ENCODE data around the gene SLC25A43.
"Not testable (repeated sequence)": the region's sequence is repeated elsewhere in the genome, so short reads cannot be mapped to it uniquely, and the experiment has no call there.

Gene SLC25A43

DNA sequence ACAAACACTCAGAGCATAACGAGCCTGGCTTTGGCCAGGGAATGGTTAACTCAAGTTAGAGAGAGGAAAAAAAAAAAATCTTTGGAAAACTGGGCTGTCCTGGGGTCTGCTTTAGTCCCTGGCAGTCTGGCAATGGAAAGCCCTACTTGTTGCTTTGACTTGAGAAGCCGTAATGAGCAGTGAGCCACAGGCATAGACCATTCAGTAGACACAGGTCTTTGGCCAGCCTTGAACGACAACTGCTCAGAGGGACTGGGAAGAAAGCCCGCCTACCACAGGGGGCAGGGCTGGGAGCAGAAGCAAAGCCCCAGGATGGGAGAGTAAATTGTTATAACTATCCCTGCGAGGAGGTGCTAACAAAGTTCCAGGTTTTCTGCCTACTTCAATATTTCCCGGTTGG is 25.9 kb downstream of the SLC25A43 start:
- TF ChIP-seq, protein P1, sequence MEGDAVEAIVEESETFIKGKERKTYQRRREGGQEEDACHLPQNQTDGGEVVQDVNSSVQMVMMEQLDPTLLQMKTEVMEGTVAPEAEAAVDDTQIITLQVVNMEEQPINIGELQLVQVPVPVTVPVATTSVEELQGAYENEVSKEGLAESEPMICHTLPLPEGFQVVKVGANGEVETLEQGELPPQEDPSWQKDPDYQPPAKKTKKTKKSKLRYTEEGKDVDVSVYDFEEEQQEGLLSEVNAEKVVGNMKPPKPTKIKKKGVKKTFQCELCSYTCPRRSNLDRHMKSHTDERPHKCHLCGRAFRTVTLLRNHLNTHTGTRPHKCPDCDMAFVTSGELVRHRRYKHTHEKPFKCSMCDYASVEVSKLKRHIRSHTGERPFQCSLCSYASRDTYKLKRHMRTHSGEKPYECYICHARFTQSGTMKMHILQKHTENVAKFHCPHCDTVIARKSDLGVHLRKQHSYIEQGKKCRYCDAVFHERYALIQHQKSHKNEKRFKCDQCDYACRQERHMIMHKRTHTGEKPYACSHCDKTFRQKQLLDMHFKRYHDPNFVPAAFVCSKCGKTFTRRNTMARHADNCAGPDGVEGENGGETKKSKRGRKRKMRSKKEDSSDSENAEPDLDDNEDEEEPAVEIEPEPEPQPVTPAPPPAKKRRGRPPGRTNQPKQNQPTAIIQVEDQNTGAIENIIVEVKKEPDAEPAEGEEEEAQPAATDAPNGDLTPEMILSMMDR (IDR thresholded peaks at IDR 0.05; ENCODE audit: unreplicated experiment in 3 of 3) = no peak

DNA sequence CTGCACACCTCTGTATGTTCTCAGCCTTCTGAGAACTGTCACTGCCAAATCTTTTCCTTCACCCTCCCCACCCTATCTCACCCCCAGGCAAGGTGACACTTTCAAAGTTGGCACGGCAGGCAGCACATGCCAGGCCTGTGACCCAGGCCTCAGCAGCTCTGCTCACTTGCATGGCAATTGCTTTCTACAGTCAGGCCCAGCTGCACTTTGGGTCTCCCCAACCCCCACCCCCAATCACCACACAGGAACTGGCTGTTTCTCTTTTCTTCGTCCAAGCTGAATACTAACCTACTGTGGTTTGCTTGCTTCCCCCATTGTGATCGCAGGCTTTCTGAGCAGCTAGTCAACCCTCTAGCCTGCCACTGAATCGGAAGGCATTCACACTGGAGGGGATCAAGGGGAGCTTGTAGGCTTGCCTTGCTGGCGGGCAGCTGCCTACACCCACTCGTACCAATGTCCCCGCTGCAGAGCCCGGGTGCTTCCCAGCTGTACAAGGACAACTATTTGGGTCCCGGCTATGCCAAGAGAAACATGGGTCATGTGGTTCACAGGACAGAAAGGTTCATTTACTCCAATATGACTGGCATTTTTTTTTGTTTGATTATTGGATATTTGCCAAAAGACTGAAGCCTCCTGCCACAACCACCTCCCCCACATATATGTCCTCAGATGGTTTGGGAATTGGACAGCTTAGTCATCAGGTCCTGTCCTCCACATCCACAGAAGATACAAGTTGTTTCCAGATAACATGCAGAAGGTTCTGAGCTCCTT is 28.1 kb downstream of the SLC25A43 start:
- peaks cover 7% of the 10 kb centered on the region for H3K36me3 Mint-ChIP-seq (ENCODE audit: low read depth)
- H3K9me3 Mint-ChIP-seq = peaks cover 5% of the 10 kb centered on the region
- TF ChIP-seq, protein P1 (IDR thresholded peaks at IDR 0.05; ENCODE audit: unreplicated experiment in 3 of 3) = no peak
- no peak overlapping the region for H3K4me3 Mint-ChIP-seq
- no peaks in the 10 kb centered on the region for H3K4me1 Mint-ChIP-seq
- H3K27ac Mint-ChIP-seq = no peak overlapping the region
- H3K27me3 Mint-ChIP-seq (ENCODE audit: low read depth) = no peaks in the 10 kb centered on the region

More for the DNA sequence above, 25.9 kb downstream of the SLC25A43 start:
- Mint-ChIP-seq H3K4me1 (no peaks in the 10 kb centered on the region), H3K36me3 (ENCODE audit: low read depth) (peaks cover 9% of the 10 kb centered on the region), H3K4me3 (no peak overlapping the region), H3K27ac (no peak overlapping the region), H3K27me3 (ENCODE audit: low read depth) (no peaks in the 10 kb centered on the region), H3K9me3 (peaks cover 6% of the 10 kb centered on the region)

DNA sequence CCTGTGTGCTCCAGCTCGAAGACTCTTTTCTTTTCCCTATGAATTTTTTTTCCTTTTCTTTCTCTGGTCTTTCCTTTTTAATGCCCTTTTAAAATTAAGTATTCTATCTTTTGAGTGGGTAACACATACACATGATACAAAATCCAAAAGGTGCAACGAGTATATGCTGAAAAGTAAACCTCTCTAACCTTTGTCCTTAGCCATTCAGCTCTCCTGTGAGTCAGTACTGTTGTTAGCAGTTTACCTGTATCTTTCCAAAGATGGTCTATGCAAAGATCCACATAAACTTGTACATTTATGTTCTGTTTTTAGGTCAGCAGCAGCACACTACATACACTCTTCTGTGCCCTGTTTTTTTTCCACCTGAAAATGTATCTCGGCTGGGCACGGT is 28.7 kb downstream of the SLC25A43 start:
- no peak overlapping the region for H3K4me3 Mint-ChIP-seq
- H3K27me3 Mint-ChIP-seq (ENCODE audit: low read depth) = no peaks in the 10 kb centered on the region
- TF ChIP-seq, protein P1 (IDR thresholded peaks at IDR 0.05; ENCODE audit: unreplicated experiment in 3 of 3) = no peak
- H3K9me3 Mint-ChIP-seq = peaks cover 4% of the 10 kb centered on the region
- H3K27ac Mint-ChIP-seq = no peak overlapping the region
- peaks cover 5% of the 10 kb centered on the region for H3K36me3 Mint-ChIP-seq (ENCODE audit: low read depth)
- no peaks in the 10 kb centered on the region for H3K4me1 Mint-ChIP-seq

DNA sequence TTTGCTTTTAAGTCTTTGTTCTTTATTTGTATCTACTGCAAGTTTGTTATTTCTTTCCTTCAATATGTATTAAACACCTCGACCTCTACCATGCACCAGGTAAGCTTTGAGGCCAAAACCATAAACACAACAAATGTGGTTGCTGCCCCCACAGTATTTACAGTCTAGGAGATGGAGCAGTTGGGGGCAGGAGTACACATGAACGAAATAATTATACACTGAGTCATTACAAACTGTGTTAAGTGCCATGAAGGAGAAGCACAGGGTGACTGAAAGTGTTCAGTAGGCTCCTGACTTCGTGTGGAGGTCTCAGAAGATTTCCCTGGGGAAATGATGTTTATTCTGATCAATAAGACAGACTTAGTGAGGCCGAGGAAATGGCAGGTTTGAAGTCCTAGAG is 30.3 kb downstream of the SLC25A43 start:
- Mint-ChIP-seq H3K4me3 (no peak overlapping the region), H3K9me3 (peaks cover 15% of the 10 kb centered on the region), H3K4me1 (no peaks in the 10 kb centered on the region), H3K27ac (no peak overlapping the region), H3K36me3 (ENCODE audit: low read depth) (peaks cover 15% of the 10 kb centered on the region), H3K27me3 (ENCODE audit: low read depth) (no peaks in the 10 kb centered on the region)
- TF ChIP-seq, protein P1 (IDR thresholded peaks at IDR 0.05; ENCODE audit: unreplicated experiment in 3 of 3) = no peak

DNA sequence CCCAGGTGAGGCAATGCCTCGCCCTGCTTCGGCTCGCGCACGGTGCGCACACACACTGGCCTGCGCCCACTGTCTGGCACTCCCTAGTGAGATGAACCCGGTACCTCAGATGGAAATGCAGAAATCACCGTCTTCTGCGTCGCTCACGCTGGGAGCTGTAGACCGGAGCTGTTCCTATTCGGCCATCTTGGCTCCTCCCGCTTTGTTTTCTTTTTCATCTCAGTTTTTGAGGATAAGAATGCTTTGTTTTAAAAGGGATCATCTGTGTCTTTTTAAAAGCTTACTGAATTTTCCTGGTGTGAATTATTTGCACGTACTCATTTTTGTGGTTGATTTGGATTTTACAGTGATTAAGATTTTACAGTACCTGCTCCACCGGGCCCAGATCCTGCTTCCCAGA is 42.2 kb downstream of the SLC25A43 start:
- Mint-ChIP-seq H3K9me3 (peaks cover 11% of the 10 kb centered on the region), H3K4me3 (peak overlapping the region in 2 of 3 experiments; percentile 32 to 66)
- H3K27ac Mint-ChIP-seq; H3K4me1 Mint-ChIP-seq; H3K36me3 Mint-ChIP-seq (ENCODE audit: low read depth); H3K27me3 Mint-ChIP-seq (ENCODE audit: low read depth): not testable (repeated sequence)

DNA sequence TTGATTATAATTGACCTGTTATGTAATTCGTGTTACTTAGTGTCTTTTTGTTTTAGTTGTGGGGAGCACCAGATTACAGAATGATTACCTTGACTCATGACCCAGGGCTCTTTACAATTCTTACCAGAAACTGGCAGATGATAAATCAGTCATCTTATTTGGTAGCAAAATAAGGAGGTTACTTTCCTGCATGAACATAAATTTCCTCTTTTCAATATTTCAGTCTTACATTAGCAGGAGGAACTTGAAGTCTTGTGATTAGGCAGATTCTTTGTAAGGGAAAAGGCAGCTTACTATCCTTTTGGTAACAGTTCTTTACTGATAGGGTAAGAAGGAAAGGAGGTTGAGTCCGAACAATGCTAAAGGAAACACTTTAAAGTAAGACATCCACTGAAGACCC is 43.1 kb downstream of the SLC25A43 start:
- H3K4me1 Mint-ChIP-seq = no peaks in the 10 kb centered on the region
- no peak overlapping the region for H3K4me3 Mint-ChIP-seq
- H3K9me3 Mint-ChIP-seq = peaks cover 11% of the 10 kb centered on the region
- peaks cover 3% of the 10 kb centered on the region for H3K36me3 Mint-ChIP-seq (ENCODE audit: low read depth)
- H3K27ac Mint-ChIP-seq = no peak overlapping the region
- H3K27me3 Mint-ChIP-seq (ENCODE audit: low read depth) = no peaks in the 10 kb centered on the region
- TF ChIP-seq, protein P1 (IDR thresholded peaks at IDR 0.05; ENCODE audit: unreplicated experiment in 3 of 3) = no peak

Data from nephron (organoid).